A375 (cell line): Measurements from ENCODE around the gene SLC31A1. TPM values are rescaled to one million over a fixed set of nuclear protein-coding genes. Genes with fewer than 3 reads are reported as not detected.

Experiments used
- total RNA-seq: library from RNA; depleted of rRNA; stranded (reverse); fragments of >200 nt; shearing (Covaris generic); gene quantifications from 2 replicates; pipeline ENCODE4 v1.2.3, GENCODE V29; 2014; rRNA removed

SLC31A1 gene
- total RNA-seq, result 20.7 and 25.4 TPM in 2 replicates

DNA sequence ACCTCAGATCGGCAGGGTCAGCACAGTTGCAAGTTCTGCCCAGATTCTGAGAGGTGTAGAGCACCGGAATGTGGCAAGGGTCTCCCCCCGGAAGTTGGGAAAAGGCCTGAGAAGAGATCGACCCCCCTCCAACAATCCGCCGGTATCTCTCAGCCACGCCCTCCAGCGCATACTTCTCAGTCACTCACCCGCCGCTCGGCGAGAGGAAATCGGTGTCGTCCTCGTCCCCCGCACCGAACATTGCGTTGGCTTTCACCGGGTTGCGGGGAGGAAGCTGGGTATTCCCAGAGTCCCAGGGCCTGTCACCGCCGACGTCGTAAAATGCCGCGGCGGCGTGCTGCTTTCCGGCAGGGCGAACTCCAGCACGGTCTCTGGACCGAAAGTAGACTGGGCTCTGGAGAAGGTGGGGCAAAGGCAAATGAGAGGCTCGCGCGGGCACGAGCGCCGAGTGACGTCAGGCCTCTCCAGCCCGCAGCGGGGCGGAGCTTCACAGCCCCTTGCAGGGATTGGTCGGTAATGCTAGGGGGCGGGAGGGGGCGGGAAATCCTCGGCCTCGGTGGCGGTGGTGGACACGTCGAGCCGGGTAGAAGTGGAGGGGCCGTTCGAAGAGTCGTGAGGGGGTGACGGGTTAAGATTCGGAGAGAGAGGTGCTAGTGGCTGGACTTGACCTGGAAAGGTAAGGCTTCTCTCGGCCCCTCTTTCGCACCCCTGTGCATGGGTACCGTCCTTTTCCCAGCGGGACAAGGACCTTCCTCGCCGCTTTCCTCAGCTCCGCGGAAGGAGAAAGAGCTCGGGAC is at the start of gene SLC31A1, which contains the start of gene FKBP15:
Gene SLC31A1 (plus strand): TSS at position 542 of the 797 bp plus-strand sequence. CDS start 34,605 bp downstream, outside the sequence.
Gene FKBP15 (minus strand): TSS at position 275 of the 797 bp plus-strand sequence. CDS start 34 bp downstream, at position 241.

DNA sequence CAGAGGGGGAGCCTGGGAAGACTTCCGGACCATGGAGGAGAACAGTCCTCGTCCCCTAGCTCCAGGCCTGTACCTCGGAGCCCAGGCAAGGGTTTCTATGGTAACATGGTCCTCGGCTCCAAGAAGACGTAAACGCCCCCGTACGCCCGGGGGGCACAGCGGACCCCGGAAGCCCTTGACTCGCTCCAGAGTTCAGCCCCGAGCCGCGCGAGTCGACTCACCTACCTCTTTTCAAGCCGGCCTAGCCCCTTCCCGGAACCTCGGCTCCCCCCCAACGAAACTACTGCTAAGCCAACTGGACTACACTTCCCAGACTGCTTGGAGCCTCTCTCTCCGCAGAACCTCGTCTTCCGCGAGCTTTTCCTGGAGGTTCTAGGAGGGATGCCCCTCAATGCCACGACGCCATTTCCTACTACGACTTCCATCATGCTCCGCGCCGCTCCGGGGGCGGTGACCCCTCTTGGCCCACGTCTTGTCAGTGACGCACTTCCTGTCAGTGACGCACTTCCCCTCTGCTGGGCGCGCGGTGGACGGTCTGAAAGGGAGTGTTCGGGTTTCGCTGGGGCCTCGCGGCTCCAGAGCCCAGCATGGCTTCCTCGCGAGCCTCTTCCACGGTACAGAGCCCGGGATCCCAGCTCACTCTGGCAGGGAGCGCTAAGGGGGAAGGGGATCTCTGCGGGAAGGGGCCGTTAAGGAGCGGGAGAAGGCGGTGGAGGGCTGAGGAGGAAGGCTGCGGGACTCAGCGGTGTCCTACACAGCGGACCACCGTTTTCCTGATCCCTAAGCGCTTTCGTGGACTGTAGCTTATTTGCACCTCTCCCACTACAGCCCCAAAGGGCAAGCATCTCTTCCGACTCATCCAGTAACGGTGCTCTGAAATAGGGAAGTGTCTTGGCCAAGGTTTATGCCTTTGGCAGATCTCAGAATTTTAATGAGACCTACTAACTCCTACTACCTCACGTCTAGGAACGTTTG is 54.1 kb downstream of the SLC31A1 start, which contains the start of the genes CDC26 and PRPF4:
Gene CDC26 (minus strand): TSS at position 416 of the 975 bp plus-strand sequence. CDS start 3,065 bp downstream, outside the sequence.
Gene PRPF4 (plus strand): TSS at position 502 of the 975 bp plus-strand sequence. CDS start 86 bp downstream, at position 588.

DNA sequence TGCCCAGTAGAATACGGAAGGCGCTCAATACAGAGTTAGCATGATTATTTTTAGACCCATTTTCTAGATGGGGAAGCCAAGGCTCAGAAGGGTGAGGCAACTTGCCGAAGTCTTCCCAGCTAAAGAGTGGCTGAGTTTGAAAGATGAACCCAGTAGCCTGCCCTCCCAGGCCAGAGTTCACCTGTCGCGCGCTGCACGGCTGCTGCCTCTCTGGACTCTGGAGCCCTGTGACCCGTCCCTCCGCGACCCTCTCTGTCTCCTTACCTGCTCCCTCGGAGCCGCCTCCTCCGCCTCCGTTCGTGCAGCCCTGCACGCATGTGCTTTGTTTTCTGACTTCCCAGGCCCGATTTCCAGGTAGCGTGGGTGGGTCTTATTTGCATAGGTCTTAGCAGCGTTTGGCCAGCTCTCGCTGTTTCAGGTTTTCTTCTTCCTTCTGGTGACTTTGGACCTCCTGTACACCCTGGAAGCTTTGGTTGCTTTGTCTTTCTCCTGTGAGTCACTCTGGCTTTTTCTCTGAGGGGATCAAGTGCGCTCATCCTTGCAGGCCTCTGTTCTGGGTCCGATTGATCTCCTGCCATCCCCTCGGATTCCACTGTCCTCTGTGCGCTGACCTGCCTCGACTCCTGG is 81.6 kb downstream of the SLC31A1 start, which contains the start of gene RNF183:
Gene RNF183 (minus strand): TSS at position 585 of the 627 bp plus-strand sequence. CDS start 5,192 bp downstream, outside the sequence.

Other genes with a start within 250 kb of the SLC31A1 start
- 3.1 and 4.7 TPM in 2 replicates for gene ZNF883, start 209.4 kb upstream of the SLC31A1 start, total RNA-seq
- 1.7 and 2.0 TPM in 2 replicates for gene ZFP37, start 164.8 kb upstream of the SLC31A1 start, total RNA-seq
- 2.1 and 2.3 TPM in 2 replicates for gene SLC31A2, start 70.5 kb upstream of the SLC31A1 start, total RNA-seq
- gene FKBP15, start 267 bp upstream of the SLC31A1 start, total RNA-seq, result 16.3 and 19.4 TPM in 2 replicates
- gene CDC26, start 54.0 kb downstream of the SLC31A1 start, total RNA-seq, result 40.4 and 53.9 TPM in 2 replicates
- 54.8 and 67.0 TPM in 2 replicates for gene PRPF4, start 54.1 kb downstream of the SLC31A1 start, total RNA-seq
- gene RNF183, start 81.8 kb downstream of the SLC31A1 start, total RNA-seq, result not detected in 2 replicates
- 1.2 and 1.3 TPM in 2 replicates for gene WDR31, start 118.7 kb downstream of the SLC31A1 start, total RNA-seq
- gene BSPRY, start 128.0 kb downstream of the SLC31A1 start, total RNA-seq, result not detected in 2 replicates
- 7.3 and 9.9 TPM in 2 replicates for gene HDHD3, start 155.4 kb downstream of the SLC31A1 start, total RNA-seq
- gene ALAD, start 179.7 kb downstream of the SLC31A1 start, total RNA-seq, result 14.2 and 16.2 TPM in 2 replicates
- gene POLE3, start 189.1 kb downstream of the SLC31A1 start, total RNA-seq, result 70.6 and 80.4 TPM in 2 replicates
- 0.42 and 0.45 TPM in 2 replicates for gene C9orf43, start 189.2 kb downstream of the SLC31A1 start, total RNA-seq
- 51.3 and 57.2 TPM in 2 replicates for gene RGS3, start 242.2 kb downstream of the SLC31A1 start, total RNA-seq